ENCODE data around the gene CSNK1D.

The CSNK1D gene

GRCh38 chr17:82310877-82311276, 37.4 kb upstream of the CSNK1D start:
- no peak for DNase-seq (ENCODE audit: low spot score)

- no peak for DNase-seq (ENCODE audit: low spot score)
Measured at GRCh38 chr17:82309656-82310570, 36.4 kb upstream of the CSNK1D start.

GRCh38 chr17:82305727-82306300, 32.3 kb upstream of the CSNK1D start:
- no peak for DNase-seq (ENCODE audit: low spot score)

- no peak for DNase-seq (ENCODE audit: low spot score)
Measured at GRCh38 chr17:82304826-82305726, 31.6 kb upstream of the CSNK1D start.

- no peak for DNase-seq (ENCODE audit: low spot score)
Measured at GRCh38 chr17:82303944-82304808, 30.7 kb upstream of the CSNK1D start.

- DNase-seq (ENCODE audit: low spot score) = no peak
Measured at GRCh38 chr17:82302991-82303943, 29.8 kb upstream of the CSNK1D start.

- DNase-seq (ENCODE audit: low spot score) = no peak
Measured at GRCh38 chr17:82302568-82302963, 29.1 kb upstream of the CSNK1D start.

- no peak for DNase-seq (ENCODE audit: low spot score)
Measured at GRCh38 chr17:82301916-82302567, 28.5 kb upstream of the CSNK1D start.

- DNase-seq (ENCODE audit: low spot score) = no peak
Measured at GRCh38 chr17:82301300-82301915, 27.9 kb upstream of the CSNK1D start.

- peak; percentile 84 for DNase-seq (ENCODE audit: low spot score)
Measured at GRCh38 chr17:82300707-82301270, 27.3 kb upstream of the CSNK1D start.

- no peak for DNase-seq (ENCODE audit: low spot score)
Measured at GRCh38 chr17:82300228-82300627, 26.7 kb upstream of the CSNK1D start.

GRCh38 chr17:82299452-82299851, 26.0 kb upstream of the CSNK1D start:
- no peak for DNase-seq (ENCODE audit: low spot score)

- no peak for DNase-seq (ENCODE audit: low spot score)
Measured at GRCh38 chr17:82298538-82299421, 25.3 kb upstream of the CSNK1D start.

- DNase-seq (ENCODE audit: low spot score) = peak; percentile 92
Measured at GRCh38 chr17:82297714-82298537, 24.4 kb upstream of the CSNK1D start.

- DNase-seq (ENCODE audit: low spot score) = no peak
Measured at GRCh38 chr17:82297280-82297713, 23.8 kb upstream of the CSNK1D start.

GRCh38 chr17:82296511-82297279, 23.2 kb upstream of the CSNK1D start:
- no peak for DNase-seq (ENCODE audit: low spot score)
